GM12872 (cell line): ENCODE results near the gene HSPB6.

ENCODE experiments used
- TF ChIP-seq, protein P1 (sequence below): IDR thresholded peaks from 3 replicates; pipeline ENCODE4 v1.5.1; 2011; ENCODE audit warnings: low read depth, mild to moderate bottlenecking, low read length, moderate library complexity; ENCODE audit not compliant: insufficient read depth

The HSPB6 gene

DNA sequence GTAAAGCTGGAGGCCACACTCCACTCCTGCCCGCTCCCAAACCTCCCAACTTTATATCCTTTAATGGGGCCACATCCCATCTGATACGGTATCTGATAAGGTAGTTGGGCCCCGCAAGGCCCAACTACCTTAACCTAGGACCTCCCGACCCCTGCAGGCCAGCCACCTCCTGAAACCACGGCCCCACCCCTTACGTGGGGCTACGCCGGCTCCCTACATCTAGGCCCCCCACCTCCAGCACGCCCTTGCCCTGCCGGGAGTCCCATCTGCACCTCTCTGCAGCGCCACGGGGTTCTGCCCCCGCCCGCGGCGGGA, 16.8 kb downstream of the HSPB6 start:
- TF ChIP-seq, protein P1, sequence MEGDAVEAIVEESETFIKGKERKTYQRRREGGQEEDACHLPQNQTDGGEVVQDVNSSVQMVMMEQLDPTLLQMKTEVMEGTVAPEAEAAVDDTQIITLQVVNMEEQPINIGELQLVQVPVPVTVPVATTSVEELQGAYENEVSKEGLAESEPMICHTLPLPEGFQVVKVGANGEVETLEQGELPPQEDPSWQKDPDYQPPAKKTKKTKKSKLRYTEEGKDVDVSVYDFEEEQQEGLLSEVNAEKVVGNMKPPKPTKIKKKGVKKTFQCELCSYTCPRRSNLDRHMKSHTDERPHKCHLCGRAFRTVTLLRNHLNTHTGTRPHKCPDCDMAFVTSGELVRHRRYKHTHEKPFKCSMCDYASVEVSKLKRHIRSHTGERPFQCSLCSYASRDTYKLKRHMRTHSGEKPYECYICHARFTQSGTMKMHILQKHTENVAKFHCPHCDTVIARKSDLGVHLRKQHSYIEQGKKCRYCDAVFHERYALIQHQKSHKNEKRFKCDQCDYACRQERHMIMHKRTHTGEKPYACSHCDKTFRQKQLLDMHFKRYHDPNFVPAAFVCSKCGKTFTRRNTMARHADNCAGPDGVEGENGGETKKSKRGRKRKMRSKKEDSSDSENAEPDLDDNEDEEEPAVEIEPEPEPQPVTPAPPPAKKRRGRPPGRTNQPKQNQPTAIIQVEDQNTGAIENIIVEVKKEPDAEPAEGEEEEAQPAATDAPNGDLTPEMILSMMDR = no peak

DNA sequence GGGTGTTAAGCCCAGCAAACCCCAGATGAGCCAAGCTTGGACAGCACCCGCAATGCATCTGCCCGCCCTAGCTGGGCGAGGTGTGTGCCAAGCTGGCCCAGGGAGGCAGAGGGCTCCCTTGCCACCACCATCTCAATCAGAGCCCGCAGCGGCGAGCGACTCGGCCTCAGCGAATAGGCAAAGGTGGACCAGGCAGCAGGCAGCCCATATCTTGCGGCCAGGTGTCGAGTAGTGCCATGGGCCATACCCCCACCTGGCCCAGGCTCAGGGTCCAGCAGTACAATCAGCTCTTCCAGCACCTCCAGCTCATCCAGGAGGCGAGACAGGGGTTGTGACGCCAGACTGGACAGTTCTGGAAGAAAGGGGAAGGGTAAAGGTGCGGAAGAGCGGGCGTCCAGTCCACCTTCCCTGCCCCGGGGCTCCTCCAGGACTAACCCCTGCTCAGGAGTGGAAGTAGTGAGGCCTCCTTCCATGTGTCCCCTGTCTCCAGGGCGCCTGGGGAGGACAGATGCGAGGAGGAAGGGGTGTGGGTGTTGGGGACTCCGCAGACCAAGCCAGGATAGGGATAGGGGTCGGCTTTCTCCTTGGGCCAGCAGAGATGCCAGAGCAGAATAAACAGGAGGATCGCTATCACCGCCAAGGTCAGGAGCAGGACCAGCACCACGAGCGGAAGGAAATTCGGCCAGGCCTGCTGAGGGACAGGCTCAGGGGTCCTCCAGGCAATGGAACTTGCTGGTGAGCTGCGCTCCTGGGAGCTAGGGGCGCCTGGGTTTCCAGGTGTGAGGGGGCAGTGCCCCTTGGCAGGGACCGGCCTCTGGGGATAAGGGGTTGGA, 17.3 kb downstream of the HSPB6 start:
- TF ChIP-seq, protein P1 = no peak

DNA sequence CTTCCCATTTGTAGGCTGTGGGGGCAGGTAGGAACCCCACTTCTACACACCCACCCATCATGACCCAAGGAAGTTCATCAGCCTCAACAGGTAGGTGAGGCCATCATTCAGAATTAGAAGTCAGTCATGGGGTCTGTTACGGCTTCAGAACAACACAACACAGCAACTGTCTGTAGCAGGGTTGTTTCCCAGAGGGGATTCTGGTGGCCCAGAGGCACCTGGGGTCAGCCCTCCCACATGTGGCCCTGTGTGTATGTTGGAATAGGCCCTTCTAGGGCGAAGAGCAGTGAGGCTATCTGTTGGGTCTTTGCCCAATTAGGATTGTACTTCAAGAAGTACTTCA, 18.0 kb downstream of the HSPB6 start:
- TF ChIP-seq, protein P1 = no peak

DNA sequence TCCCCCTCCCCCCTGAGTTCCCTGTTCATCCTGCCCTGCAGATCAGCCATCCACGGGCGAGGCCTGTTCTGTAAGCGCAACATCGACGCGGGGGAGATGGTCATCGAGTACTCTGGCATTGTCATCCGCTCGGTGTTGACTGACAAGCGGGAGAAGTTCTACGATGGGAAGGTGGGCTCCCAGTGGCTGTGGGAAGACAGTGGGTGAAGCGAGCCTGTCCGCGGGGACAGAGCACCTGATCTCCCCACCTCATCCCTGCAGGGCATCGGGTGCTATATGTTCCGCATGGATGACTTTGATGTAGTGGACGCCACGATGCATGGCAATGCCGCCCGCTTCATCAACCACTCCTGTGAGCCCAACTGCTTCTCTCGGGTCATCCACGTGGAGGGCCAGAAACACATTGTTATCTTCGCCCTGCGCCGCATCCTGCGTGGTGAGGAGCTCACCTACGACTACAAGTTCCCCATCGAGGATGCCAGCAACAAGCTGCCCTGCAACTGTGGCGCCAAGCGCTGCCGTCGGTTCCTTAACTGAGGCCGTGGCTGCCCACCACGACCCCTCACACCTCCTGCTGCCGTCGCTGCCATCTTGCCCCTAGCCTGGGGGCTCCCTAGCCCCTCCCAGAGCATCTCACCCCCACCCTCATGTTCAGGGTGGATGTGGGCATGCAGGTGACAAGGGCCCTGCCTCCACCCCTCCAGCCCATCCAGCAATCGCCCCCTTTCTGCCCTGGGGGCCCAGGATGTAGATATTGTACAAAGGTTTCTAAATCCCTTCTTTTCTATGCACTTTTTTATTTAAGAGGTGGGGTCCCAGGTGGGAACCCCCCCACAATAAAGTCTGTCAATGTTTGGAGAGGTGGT, 18.6 kb downstream of the HSPB6 start:
- TF ChIP-seq, protein P1 = no peak

DNA sequence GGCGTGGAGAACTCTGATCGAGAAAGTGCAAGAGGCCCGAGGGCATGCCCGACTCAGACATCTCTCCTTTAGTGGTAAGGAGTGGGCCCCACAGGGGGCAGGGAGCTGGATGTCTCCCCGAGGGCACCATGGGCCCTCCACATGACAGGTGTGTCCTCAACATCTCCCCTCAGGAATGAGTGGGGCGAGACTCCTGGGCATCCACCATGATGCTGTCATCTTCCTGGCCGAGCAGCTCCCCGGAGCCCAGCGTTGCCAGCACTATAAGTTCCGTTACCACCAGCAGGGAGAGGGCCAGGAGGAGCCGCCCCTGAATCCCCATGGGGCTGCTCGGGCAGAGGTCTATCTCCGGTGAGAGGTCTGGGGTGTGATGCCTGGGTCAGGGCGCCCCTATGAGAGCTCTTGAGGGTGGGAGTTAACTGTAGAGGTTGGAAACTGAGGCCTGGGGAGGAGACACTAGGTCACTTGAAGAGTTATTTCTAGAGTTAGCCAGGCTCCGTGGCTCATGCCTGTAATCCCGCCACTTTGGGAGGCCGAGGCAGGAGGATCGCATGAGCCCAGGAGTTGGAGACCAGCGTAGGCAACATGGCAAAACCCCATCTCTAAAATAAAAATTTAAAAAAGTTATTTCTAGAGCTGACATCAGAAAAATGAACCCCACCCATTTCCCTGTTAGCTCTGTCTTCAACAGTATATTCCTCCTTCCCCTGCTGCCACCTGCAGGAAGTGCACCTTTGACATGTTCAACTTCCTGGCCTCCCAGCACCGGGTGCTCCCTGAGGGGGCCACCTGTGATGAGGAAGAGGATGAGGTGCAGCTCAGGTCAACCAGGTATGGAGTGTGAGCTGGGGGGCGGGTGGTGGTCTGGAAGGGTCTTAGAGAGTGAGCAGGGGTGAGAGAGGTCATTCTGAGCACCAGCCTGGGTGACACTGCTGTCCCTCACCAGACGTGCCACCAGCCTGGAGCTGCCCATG, 19.6 kb downstream of the HSPB6 start:
- TF ChIP-seq, protein P1 = peak; percentile 31; the same call in 1 of the 3 replicates

DNA sequence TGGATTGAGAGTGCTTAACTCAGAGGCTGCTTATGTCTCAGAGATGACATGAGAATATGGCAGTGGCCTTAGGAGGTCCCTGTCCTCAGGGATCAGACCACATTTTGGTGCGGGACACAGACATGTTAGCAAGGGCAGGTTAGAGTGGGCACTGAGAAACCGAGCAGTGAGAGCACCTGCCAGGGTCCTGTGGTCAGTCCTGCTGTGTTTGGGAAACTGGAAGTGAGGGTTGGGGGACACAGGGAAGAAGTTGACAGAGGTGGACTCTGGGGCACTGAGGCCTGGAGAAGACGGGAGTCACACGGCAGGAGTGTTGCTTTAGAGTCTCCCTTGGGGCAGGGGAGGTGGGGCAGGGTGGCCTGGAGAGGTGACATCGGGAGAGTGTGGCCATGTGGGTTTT, 21.9 kb downstream of the HSPB6 start:
- TF ChIP-seq, protein P1 = no peak
